HUDEP-2 (cell line): Measurements from ENCODE around the gene RHNO1.
"Not testable (repeated sequence)": the region's sequence is repeated elsewhere in the genome, so short reads cannot be mapped to it uniquely, and the experiment has no call there.

Experiments
- DNase-seq, 76 experiments: peaks; one replicate each; lab custom pipeline; 2025; ENCODE audit not compliant: unreplicated experiment in 76 of 76; lab: John Stamatoyannopoulos, UW

Gene RHNO1

DNA sequence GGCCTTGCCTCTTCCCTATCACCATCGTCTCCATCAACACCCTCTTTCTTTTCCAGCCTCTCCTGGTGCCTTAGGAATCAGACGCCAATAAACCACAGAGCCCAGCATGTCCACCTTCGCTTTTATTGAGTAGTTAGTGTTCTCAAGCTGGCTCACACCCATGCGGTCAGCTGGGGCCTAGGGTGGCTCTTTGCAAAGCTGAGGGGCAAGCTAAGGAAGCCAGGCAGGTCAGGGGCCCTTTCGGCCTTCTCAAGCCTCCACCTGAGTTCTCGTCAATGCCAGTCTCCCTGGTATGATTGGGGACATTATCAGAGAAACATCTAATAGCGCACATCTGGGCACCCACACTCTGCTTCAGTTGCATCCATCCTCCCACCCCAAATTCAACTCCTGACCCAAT lies 19.4 kb upstream of the RHNO1 start:
- no peak for DNase-seq

DNA sequence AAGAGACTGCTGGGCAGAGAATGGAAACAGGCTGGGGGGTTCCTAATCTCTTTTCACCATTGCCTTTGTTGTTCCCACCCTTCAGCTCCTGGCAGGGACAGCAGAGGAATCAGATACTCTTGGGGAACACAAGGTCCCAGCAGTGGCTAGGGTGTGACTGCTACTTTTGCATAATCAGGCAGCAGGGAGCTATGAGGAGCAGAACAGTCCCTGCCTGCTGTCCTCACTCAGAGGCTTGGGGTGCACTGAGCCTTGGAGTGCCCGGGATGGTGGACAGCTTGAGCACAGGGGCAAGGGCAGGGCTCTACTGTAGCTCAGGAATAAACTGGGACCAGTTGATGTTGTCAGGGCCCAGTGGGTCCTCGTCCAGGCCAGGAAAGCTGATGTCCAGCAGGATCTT lies 18.7 kb upstream of the RHNO1 start:
- DNase-seq: peak in 4 of 76 experiments; percentile 11 to 26 (median 21)

DNA sequence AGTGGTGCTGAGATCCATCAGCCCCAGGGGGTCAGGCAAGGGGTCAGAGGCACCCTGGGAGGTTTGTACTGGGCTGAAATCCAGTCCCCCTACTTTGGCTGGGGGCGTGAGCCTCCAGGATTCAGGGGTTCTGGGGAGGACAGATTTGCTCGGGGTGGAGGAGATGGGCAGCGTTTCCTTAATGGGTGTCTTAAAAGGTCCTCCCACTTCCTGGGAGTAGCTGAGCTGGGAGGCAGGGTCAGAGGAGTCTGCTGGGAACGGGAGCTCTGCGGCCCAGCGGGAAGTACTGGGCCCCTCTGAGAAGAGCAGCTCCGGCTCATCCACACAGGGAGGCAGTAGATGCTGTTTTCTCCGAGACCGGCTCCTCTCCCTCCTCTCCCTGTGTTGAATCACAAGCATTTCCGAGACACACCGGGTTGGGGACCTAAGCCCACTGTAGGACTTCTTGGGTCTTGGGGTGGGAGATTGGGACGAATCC lies 18.0 kb upstream of the RHNO1 start:
- DNase-seq: no peak

GRCh38 chr12:2860170-2860569 lies 16.9 kb upstream of the RHNO1 start:
- DNase-seq: no peak

- no peak for DNase-seq
Measured at GRCh38 chr12:2862876-2863275, 14.1 kb upstream of the RHNO1 start.

GRCh38 chr12:2863402-2863801 lies 13.6 kb upstream of the RHNO1 start:
- not testable (repeated sequence) for DNase-seq

DNA sequence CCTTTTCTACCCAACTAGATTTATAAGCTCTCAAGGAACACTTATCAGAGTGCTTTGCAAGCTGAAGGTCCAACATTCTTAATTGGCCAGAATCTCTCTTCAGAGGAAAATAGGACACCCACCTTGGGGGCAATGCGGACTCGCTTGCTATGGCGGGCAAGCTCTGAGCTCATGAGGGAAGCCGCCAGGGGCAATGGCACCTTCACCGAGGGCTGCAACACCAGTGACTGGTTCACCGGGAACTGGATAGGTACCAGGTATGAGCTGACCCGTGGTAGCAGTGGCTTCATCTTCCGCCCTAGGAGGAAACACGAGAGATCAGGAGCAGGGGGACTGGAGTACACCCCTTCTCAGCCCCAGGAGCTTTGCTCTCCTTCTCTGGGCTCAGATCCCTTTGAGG lies 12.8 kb upstream of the RHNO1 start:
- DNase-seq: no peak

DNA sequence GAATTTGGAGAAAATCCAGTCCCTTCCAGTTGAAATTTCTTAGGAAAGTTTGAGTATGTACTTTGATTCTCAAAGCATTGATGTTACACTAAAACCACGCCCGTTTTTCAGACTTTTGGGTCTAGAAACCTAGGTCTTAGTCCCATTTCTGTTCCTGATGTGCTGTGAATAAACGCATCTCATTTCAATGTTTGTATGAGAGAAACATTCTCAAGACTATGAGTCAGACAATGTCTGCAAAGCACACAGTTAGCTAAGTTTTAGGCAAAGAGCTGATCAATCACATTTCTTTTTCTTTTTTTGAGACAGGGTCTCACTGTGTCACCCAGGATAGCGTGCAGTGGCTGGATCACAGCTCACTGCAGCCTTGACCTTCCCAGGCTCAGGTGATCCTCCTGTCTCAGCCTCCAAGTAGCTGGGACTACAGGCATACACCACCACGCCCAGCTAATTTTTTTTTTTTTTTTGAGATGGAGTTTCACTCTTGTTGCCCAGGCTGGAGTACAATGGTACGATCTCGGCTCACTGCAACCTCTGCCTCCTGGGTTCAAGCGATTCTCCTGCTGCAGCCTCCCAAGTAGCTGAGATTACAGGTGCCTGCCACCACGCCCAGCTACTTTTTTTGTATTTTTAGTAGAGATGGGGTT lies 7.9 kb upstream of the RHNO1 start:
- DNase-seq: not testable (repeated sequence)

GRCh38 chr12:2876431-2877046 lies 484 bp upstream of the RHNO1 start:
- peak in 25 of 76 experiments; percentile 7 to 78 (median 39) for DNase-seq

GRCh38 chr12:2877953-2878732 lies 1.1 kb downstream of the RHNO1 start:
- peak in 6 of 76 experiments; percentile 6 to 54 (median 18) for DNase-seq

GRCh38 chr12:2879853-2880252 lies 2.8 kb downstream of the RHNO1 start:
- DNase-seq: peak in 23 of 76 experiments; percentile 8 to 65 (median 25)

- no peak for DNase-seq
Measured at GRCh38 chr12:2884810-2885209, 7.8 kb downstream of the RHNO1 start.

- no peak for DNase-seq
Measured at GRCh38 chr12:2886768-2887450, 9.9 kb downstream of the RHNO1 start.

GRCh38 chr12:2890001-2890387 lies 13.0 kb downstream of the RHNO1 start:
- DNase-seq: no peak

DNA sequence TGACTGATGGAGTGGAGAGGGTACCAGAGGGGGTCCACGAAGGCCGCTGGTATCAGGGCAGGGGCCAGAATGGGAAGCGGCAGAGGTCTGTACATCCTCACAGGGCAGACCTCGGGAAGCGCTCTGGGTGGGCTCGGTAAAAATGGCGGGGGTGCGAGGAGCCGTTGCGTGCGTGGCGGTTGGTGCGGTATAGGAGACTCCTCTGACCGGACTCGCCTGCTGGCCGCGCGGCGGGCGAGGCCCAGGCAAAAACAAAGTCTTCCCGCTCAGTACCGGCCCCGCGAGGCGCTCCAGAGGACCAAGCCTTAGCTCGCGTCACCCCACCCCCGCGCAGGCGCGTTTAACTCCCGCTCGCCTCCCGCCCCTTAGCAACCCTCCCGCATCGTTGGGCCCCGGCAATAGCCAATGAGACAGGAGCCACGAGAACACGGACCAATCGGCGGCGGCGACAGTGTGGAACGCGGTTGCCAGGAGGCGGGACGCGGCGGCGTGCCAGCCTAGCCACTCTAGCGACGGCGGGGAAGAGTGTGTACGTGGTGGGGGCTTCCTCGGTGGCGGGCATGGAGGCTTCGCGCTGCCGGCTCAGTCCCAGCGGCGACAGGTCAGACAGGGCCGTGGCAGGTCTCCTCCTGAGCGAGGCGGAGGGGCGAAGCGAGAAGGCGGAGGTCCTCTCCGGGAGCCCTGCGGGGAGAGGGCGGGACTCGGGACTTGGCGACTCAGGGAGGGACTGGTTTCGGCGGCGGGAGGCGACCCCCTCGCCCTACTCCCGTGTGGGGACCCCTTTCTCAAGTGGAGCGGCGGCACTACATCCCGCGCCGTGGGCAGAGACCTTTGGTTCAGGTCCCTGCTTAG lies 13.6 kb downstream of the RHNO1 start, which contains the start of gene TULP3:
Gene TULP3 (plus strand): TSS at position 504 of the 852 bp plus-strand sequence. CDS start 57 bp downstream, at position 561.
- peak; percentile 37 to 98 (median 95) for DNase-seq

GRCh38 chr12:2891240-2892053 lies 14.4 kb downstream of the RHNO1 start:
- peak in 11 of 76 experiments; percentile 4 to 39 (median 27) for DNase-seq

- no peak for DNase-seq
Measured at GRCh38 chr12:2892246-2892645, 15.2 kb downstream of the RHNO1 start.

- DNase-seq: no peak
Measured at GRCh38 chr12:2893007-2893406, 16.0 kb downstream of the RHNO1 start.

DNA sequence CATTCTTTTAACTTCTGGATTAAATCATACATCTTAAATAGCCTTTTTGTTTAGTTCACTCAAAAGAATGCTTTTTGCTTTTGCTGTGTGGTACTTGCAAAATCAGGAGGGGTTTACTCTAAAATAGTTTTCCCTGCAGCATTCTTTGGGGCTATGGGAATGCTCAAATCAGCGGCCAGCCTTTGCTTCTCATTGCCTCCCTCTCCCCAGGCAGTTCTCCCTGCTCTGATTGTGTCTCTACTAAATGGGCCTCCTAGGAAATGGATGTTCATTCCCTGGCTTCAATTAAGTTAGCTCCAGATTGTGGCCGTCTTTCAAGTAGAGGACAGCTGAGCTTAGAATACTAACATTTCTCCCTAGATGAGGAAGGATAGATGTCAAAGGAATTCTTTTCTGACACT lies 18.0 kb downstream of the RHNO1 start:
- DNase-seq: no peak
